H1 (cell line): Measurements from ENCODE around the gene PHF13. TPM values are rescaled to one million over a fixed set of nuclear protein-coding genes. Genes with fewer than 3 reads are reported as not detected.

Source experiments
- CTCF ChIA-PET: fragments of 300-600 bp; sonication (Branson Sonifier 250); formaldehyde crosslinking; loops from one replicate; lab custom pipeline; 2021; ENCODE audit not compliant: partially characterized antibody; lab: Charles Lee
- POLR2A ChIA-PET: fragments of 300-600 bp; sonication (Branson Sonifier 250); formaldehyde crosslinking; loops from one replicate; lab custom pipeline; 2021; ENCODE audit warnings: inconsistent platforms; ENCODE audit not compliant: partially characterized antibody; lab: Charles Lee
- DNase-seq, 2 experiments: peaks; one replicate each; pipeline versions ENCODE4 v3.0.0 to v3.0.0-alpha.2; 2010 to 2022; ENCODE audit warnings: low spot score in 2 of 2, low read depth in 1 of 2, mixed read lengths in 1 of 2
- FAIRE-seq: peaks from 2 replicates; lab custom pipeline; 2011; peaks lifted over from hg19 to GRCh38; lab: Jason Lieb, UNC
- H2AFZ ChIP-seq: 2 replicates; pipeline ENCODE4 v1.8.1; 2012; ENCODE audit warnings: low read length, inconsistent platforms
- H2AK5ac ChIP-seq: 2 replicates; pipeline ENCODE4 v1.6.1; 2013; ENCODE audit warnings: low read depth, low read length
- H2BK120ac ChIP-seq: replicated peaks from 2 replicates; pipeline ENCODE3; 2013; ENCODE audit warnings: low read depth, low read length, inconsistent platforms
- H2BK12ac ChIP-seq: 2 replicates; pipeline ENCODE4 v1.6.1; 2013; ENCODE audit warnings: low read depth, low read length
- H2BK15ac ChIP-seq: 2 replicates; pipeline ENCODE4 v1.6.1; 2013; ENCODE audit warnings: low read length
- H2BK20ac ChIP-seq: 2 replicates; pipeline ENCODE4 v1.6.1; 2013; ENCODE audit warnings: low read length
- H2BK5ac ChIP-seq: 2 replicates; pipeline ENCODE4 v1.6.1; 2013; ENCODE audit warnings: low read depth, low read length
- H3K14ac ChIP-seq: 2 replicates; pipeline ENCODE4 v1.6.1; 2013; ENCODE audit warnings: inconsistent platforms; ENCODE audit not compliant: insufficient read length
- H3K18ac ChIP-seq: 2 replicates; pipeline ENCODE4 v1.6.1; 2013; ENCODE audit warnings: low read length; ENCODE audit errors: extremely low read depth
- H3K23ac ChIP-seq: 2 replicates; pipeline ENCODE4 v1.6.1; 2013; ENCODE audit warnings: inconsistent platforms; ENCODE audit not compliant: insufficient read length
- H3K23me2 ChIP-seq: 2 replicates; pipeline ENCODE4 v1.6.1; 2013; ENCODE audit warnings: low read depth, low read length
- H3K27ac ChIP-seq: 2 replicates; pipeline ENCODE4 v1.6.1; 2011; ENCODE audit warnings: low read depth, low read length, inconsistent platforms
- H3K27me3 ChIP-seq, 4 experiments: replicated peaks in 1 of 4; 1 replicate in 1 of 4; 2 replicates in 3 of 4; pipeline versions ENCODE4 v1.6.1 to v1.8.1; 2011 to 2013; ENCODE audit warnings: low read length in 3 of 4, mild to moderate bottlenecking in 3 of 4, inconsistent platforms in 2 of 4, mixed read lengths in 2 of 4, moderate library complexity in 1 of 4; ENCODE audit not compliant: control insufficient read depth in 3 of 4, insufficient read depth in 3 of 4; ENCODE audit errors: extremely low read depth in 1 of 4
- H3K36me3 ChIP-seq, 4 experiments: 2 replicates each; pipeline versions ENCODE4 v1.6.1 to v1.8.1; 2011 to 2013; ENCODE audit warnings: mild to moderate bottlenecking in 4 of 4, low read length in 3 of 4, moderate library complexity in 2 of 4, control low read depth in 1 of 4, inconsistent platforms in 1 of 4; ENCODE audit not compliant: insufficient read depth in 4 of 4, control insufficient read depth in 2 of 4
- H3K4ac ChIP-seq: replicated peaks from 2 replicates; pipeline ENCODE3; 2013; ENCODE audit warnings: low read length, low read depth, mixed read lengths, inconsistent platforms; ENCODE audit not compliant: insufficient read length
- H3K4me1 ChIP-seq, 4 experiments: replicated peaks in 1 of 4; 1 replicate in 1 of 4; 2 replicates in 3 of 4; pipeline versions ENCODE4 v1.6.1 to v1.8.1; 2011 to 2013; ENCODE audit warnings: low read length in 3 of 4, inconsistent platforms in 2 of 4, mixed read lengths in 1 of 4; ENCODE audit not compliant: insufficient read depth in 4 of 4, control insufficient read depth in 3 of 4
- H3K4me2 ChIP-seq, 2 experiments: 2 replicates each; pipeline versions ENCODE4 v1.6.1 to v1.8.1; 2011 to 2013; ENCODE audit warnings: low read depth in 2 of 2, low read length in 2 of 2, control low read depth in 1 of 2, inconsistent platforms in 1 of 2, mild to moderate bottlenecking in 1 of 2; ENCODE audit not compliant: insufficient read depth in 1 of 2
- H3K4me3 ChIP-seq, 4 experiments: fragments of 200-600, 300-600 bp in 1 of 4; sonication (generic), shearing (Covaris generic), sonication (Bioruptor Twin) in 1 of 4; 2 replicates each; pipeline versions ENCODE4 v1.5.1 to v1.8.1; 2011 to 2016; ENCODE audit warnings: low read length in 4 of 4, low read depth in 3 of 4, control low read depth in 2 of 4, inconsistent platforms in 2 of 4, mild to moderate bottlenecking in 2 of 4, mixed read lengths in 1 of 4, moderate library complexity in 1 of 4; ENCODE audit not compliant: insufficient read depth in 2 of 4; ENCODE audit errors: extremely low read depth in 1 of 4
- H3K56ac ChIP-seq: replicated peaks from 2 replicates; pipeline ENCODE3; 2013; ENCODE audit warnings: low read depth, mild to moderate bottlenecking, mixed read lengths, low read length, inconsistent platforms; ENCODE audit not compliant: insufficient read length
- H3K79me1 ChIP-seq: 2 replicates; pipeline ENCODE4 v1.6.1; 2013; ENCODE audit warnings: low read depth, low read length, control low read depth
- H3K79me2 ChIP-seq, 2 experiments: 2 replicates each; pipeline versions ENCODE4 v1.6.1 to v1.8.1; 2012 to 2013; ENCODE audit warnings: low read length in 2 of 2, mild to moderate bottlenecking in 2 of 2, inconsistent platforms in 1 of 2; ENCODE audit not compliant: insufficient read depth in 2 of 2, control insufficient read depth in 1 of 2
- H3K9ac ChIP-seq, 4 experiments: replicated peaks in 1 of 4; 1 replicate in 1 of 4; 2 replicates in 3 of 4; pipeline versions ENCODE4 v1.6.1 to v1.8.1; 2011 to 2013; ENCODE audit warnings: low read depth in 3 of 4, low read length in 3 of 4, control low read depth in 2 of 4, mild to moderate bottlenecking in 2 of 4, moderate library complexity in 2 of 4, inconsistent platforms in 1 of 4; ENCODE audit errors: extremely low read depth in 1 of 4
- H3K9me3 ChIP-seq, 2 experiments: 2 replicates each; pipeline versions ENCODE4 v1.6.1 to v1.8.1; 2012 to 2013; ENCODE audit warnings: mild to moderate bottlenecking in 2 of 2, moderate library complexity in 2 of 2, control low read depth in 1 of 2, inconsistent platforms in 1 of 2, low read depth in 1 of 2, low read length in 1 of 2, mixed read lengths in 1 of 2; ENCODE audit not compliant: insufficient read depth in 2 of 2
- H4K20me1 ChIP-seq, 2 experiments: replicated peaks in 1 of 2; 2 replicates each; pipeline versions ENCODE3 to v1.8.1; 2011 to 2013; ENCODE audit warnings: inconsistent platforms in 2 of 2, low read length in 2 of 2, mild to moderate bottlenecking in 1 of 2; ENCODE audit not compliant: insufficient read depth in 2 of 2, control insufficient read depth in 1 of 2
- H4K5ac ChIP-seq: 2 replicates; pipeline ENCODE4 v1.6.1; 2013; ENCODE audit warnings: low read length, low read depth, mixed read lengths, inconsistent platforms; ENCODE audit not compliant: insufficient read length
- H4K8ac ChIP-seq: 2 replicates; pipeline ENCODE4 v1.8.0; 2013; ENCODE audit warnings: mild to moderate bottlenecking, moderate library complexity, low read length, inconsistent platforms; ENCODE audit not compliant: insufficient read depth; ENCODE audit errors: extremely low read depth
- H4K91ac ChIP-seq: replicated peaks from 2 replicates; pipeline ENCODE3; 2013; ENCODE audit warnings: low read length, mixed read lengths, inconsistent platforms; ENCODE audit not compliant: insufficient read length
- KDM5A ChIP-seq: fragments of 200-600 bp; IDR thresholded peaks from 2 replicates; pipeline ENCODE4 v1.7.1; 2012; ENCODE audit warnings: mild to moderate bottlenecking, low read length, inconsistent platforms, mixed read lengths
- POLR2A ChIP-seq, 2 experiments: IDR thresholded peaks; 1 replicate in 1 of 2; 2 replicates in 1 of 2; pipeline ENCODE4 v1.6.1; 2011; ENCODE audit warnings: low read depth in 2 of 2, low read length in 2 of 2, mild to moderate bottlenecking in 2 of 2; ENCODE audit errors: control extremely low read depth in 1 of 2
- TBP ChIP-seq: IDR thresholded peaks from 2 replicates; pipeline ENCODE4 v1.6.1; 2011; ENCODE audit warnings: low read depth, low read length, improper control_type of control experiment
- WGBS, 2 experiments: shearing (Covaris generic) in 1 of 2; methylation state at CpG; one replicate each; pipeline versions ENCODE4 v1.1.6 to v1.1.7; 2013 to 2015; ENCODE audit warnings: low lambda C conversion rate in 2 of 2, mixed read lengths in 2 of 2, inconsistent platforms in 1 of 2, low coverage in 1 of 2, missing lambda C conversion rate in 1 of 2; ENCODE audit not compliant: insufficient replicate concordance in 2 of 2, insufficient coverage in 1 of 2, insufficient read length in 1 of 2; ENCODE audit errors: extremely low coverage in 1 of 2, missing lambda C conversion rate in 1 of 2; 5-methylcytosine and 5-hydroxymethylcytosine counted together
- polyA plus RNA-seq, 7 experiments: library from polyadenylated mRNA; depleted of rRNA in 3 of 7; stranded (reverse) in 5 of 7; unstranded in 2 of 7; fragments of >200 nt in 5 of 7; fragments of 200-250 nt in 2 of 7; gene quantifications; 1 replicate in 5 of 7; 2 replicates in 1 of 7; 4 replicates in 1 of 7; pipeline versions ENCODE4 v1.2.1 to v1.2.3, GENCODE V29; 2011 to 2013; ENCODE audit warnings: missing spikeins in 2 of 7, mixed read lengths in 2 of 7
- total RNA-seq: library from RNA; stranded (reverse); fragmentation: NEBNext Ultra II Directional; extraction: Animal tissue kit (Norgen Biotek cat#: 25700); gene quantifications from 2 replicates; pipeline ENCODE4 v1.2.1, GENCODE V29; 2021

PHF13 gene
- total and polyA plus RNA-seq, 2 of the 8 experiments (the other 6 are each of a cell fraction or from before 2014, with no cell fraction given), result 11.7 to 39.6 TPM

- WGBS, 2 experiments, result 89% methylated on average over 7 of the region's 7 CpGs; no CpG with 5 or more reads in 1 of the 2 experiments
- no peak overlapping the region for H3K18ac ChIP-seq
- H2BK12ac ChIP-seq, result no peak overlapping the region
- H4K8ac ChIP-seq, result no peak overlapping the region
- no peak overlapping the region for H2BK20ac ChIP-seq
- no peaks in the 10 kb centered on the region for H3K79me2 ChIP-seq
- no peak overlapping the region for H2BK5ac ChIP-seq
- no peak overlapping the region for H2AK5ac ChIP-seq
- no peak overlapping the region for H3K4me2 ChIP-seq
- no peak for FAIRE-seq
- H3K9me3 ChIP-seq, result no peaks in the 10 kb centered on the region
- H4K20me1 ChIP-seq, result peaks cover 2 to 30% of the 10 kb centered on the region in 2 experiments
- H3K14ac ChIP-seq, result no peak overlapping the region
- H3K56ac ChIP-seq, result no peak overlapping the region
- no peaks in the 10 kb centered on the region for H3K27me3 ChIP-seq
- H3K9ac ChIP-seq, result no peak overlapping the region
- no peaks in the 10 kb centered on the region; the same call in 1 of the 2 replicates for H3K79me1 ChIP-seq
- no peak overlapping the region for H4K5ac ChIP-seq
- no peak overlapping the region for H2BK120ac ChIP-seq
- ChIA-PET POLR2A (interaction anchor here (0.7 to 17.4 kb wide), 3 partner anchors 10 to 40 kb away, joined by 4 to 196 read pairs (median 6); partner anchors contain the start of genes KLHL21 and ZBTB48), CTCF (interaction anchor here (1.3 to 2.1 kb wide), 3 partner anchors 10 to 47 kb away, joined by 3 to 11 read pairs (median 5); no protein-coding TSS in a partner anchor)
- no peak overlapping the region for H3K27ac ChIP-seq
- no peak overlapping the region for H3K23ac ChIP-seq
- no peak overlapping the region for H3K4me3 ChIP-seq
- H2AFZ ChIP-seq, result no peak overlapping the region
- H3K36me3 ChIP-seq, result peaks cover 0 to 43% (median 14%) of the 10 kb centered on the region in 4 experiments; a peak in 6 of 8 replicates
- no peaks in the 10 kb centered on the region for H3K23me2 ChIP-seq
- no peaks in the 10 kb centered on the region for H3K4me1 ChIP-seq
- TF ChIP-seq TBP, result no peak
- TF ChIP-seq KDM5A, result no peak
- peak in 1 of 2 experiments; percentile 15; a peak in 1 of 3 replicates for TF ChIP-seq POLR2A (IDR thresholded peaks at IDR 0.05; ENCODE audit: control extremely low read depth in 1 of 2, low read depth in 2 of 2, low read length in 2 of 2)
- H2BK15ac ChIP-seq, result no peak overlapping the region
- no peak for DNase-seq
- no peak overlapping the region for H3K4ac ChIP-seq
- no peak overlapping the region for H4K91ac ChIP-seq
Measured at GRCh38 chr1:6590046-6590445, 23.5 kb upstream of the PHF13 start.
